ENCODE results near the gene OGG1.

OGG1 gene

DNA sequence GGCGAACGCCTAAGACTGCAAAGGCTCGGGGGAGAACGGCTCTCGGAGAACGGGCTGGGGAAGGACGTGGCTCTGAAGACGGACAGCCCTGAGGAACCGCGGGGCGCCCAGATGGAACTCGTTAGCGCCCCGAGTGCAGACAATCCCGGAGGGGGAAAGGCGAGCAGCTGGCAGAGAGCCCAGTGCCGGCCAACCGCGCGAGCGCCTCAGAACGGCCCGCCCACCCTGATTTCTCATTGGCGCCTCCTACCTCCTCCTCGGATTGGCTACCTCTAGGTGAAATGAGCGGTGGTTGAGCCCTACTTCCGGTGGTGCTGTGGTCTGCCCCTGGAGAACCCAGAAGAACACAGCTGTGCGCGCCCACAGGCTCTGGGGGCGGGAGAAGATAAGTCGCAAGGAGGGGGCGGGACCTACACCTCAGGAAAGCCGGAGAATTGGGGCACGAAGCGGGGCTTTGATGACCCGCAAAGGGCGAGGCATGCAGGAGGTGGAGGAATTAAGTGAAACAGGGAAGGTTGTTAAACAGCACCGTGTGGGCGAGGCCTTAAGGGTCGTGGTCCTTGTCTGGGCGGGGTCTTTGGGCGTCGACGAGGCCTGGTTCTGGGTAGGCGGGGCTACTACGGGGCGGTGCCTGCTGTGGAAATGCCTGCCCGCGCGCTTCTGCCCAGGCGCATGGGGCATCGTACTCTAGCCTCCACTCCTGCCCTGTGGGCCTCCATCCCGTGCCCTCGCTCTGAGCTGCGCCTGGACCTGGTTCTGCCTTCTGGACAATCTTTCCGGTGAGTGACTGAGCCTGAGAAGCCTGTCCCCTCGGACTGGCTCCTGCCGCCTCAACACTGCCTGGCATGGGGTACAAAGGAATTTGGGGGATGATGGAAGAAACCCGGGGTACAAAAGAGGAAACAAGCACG, at the start of gene OGG1:
Gene OGG1, plus strand, starts transcription at position 308 of the 911 bp plus-strand sequence. Its CDS starts 335 bp downstream, at position 643.
- Histone ChIP-seq H3K4me3 (peak within 1 kb of the TSS; percentile 57), H3K9me3 (no peaks in the 10 kb centered on the region), H3K27me3 (ENCODE audit: low read depth) (no peaks in the 10 kb centered on the region), H3K36me3 (replicated peaks) (peaks cover 57% of the 10 kb centered on the region), H3K4me1 (peaks cover 5% of the 10 kb centered on the region)
- in situ Hi-C loops (cut with MboI; ENCODE audit: low sequenced_read_pairs), result no loop called here
- DNase-seq (ENCODE audit: low spot score in 2 of 2), result peak; percentile 95 to 99

DNA sequence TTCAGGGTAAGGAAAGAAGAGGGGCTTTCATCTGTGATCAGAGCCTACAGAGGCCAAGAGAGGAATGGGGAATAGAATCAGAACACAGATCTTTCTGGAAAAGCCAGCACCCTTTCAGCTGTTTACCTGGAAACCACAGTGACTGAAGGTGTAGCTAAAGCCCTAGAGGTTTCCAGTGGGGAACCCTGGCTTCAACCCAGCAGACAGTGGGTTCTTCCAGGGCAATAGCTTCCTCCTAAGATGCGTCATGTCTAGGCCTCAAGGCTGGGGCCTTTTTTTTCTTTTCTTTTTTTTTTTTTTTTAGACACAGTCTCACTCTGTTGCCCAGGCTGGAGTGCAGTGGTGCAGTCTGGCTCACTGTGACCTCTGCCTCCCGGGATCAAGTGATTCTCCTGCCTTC, 49.2 kb upstream of the OGG1 start:
- no peaks in the 10 kb centered on the region for H3K9me3 ChIP-seq
- H3K4me1 ChIP-seq, result peaks cover 4% of the 10 kb centered on the region; the same call in 1 of the 2 replicates
- H3K27me3 ChIP-seq (ENCODE audit: low read depth), result no peaks in the 10 kb centered on the region
- in situ Hi-C loops (cut with MboI; ENCODE audit: low sequenced_read_pairs), result no loop called here
- no peaks in the 10 kb centered on the region for H3K36me3 ChIP-seq (replicated peaks)
- DNase-seq (ENCODE audit: low spot score in 2 of 2), result no peak
- H3K4me3 ChIP-seq, result no peak overlapping the region

DNA sequence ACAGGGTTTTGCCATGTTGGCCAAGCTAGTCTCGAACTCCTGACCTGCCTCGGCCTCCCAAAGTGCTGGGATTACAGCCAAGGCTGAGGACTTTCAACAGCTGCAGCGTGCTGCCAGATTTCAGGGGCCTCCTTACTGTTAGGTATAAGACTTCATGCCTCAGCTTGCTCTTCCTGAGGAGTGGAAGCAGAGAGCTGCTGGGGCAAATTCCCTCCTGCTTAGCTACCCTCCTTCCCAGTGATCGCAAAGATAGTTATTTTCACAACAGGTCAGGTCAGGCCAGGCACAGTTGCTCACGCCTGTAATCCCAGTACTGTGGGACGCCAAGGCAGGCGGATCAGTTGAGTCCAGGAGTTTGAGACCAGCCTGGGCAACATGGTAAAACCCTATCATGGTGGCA, 48.7 kb upstream of the OGG1 start:
- Histone ChIP-seq H3K36me3 (replicated peaks) (no peaks in the 10 kb centered on the region), H3K27me3 (ENCODE audit: low read depth) (no peaks in the 10 kb centered on the region), H3K4me3 (no peak overlapping the region), H3K4me1 (peaks cover 4% of the 10 kb centered on the region; the same call in 1 of the 2 replicates), H3K9me3 (no peaks in the 10 kb centered on the region)
- DNase-seq (ENCODE audit: low spot score in 2 of 2), result no peak
- in situ Hi-C loops (cut with MboI; ENCODE audit: low sequenced_read_pairs), result no loop called here

DNA sequence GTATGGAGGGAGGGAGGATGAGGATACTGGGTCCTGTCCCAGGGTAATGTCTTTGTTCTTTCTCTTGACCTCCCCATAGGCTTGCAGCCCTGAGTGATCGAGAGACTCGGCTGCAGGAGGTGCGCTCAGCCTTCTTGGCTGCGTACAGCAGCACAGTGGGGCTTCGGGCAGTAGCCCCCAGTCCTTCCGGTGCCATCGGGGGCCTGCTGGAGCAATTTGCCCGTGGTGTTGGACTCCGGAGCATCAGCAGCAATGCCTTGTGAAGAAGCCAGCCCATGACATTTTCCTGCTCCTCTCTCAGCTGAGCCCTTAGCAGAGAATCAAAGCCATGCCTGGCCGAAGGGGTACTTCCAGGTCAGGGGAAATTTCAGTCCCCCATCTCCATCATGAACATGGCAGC, 48.0 kb upstream of the OGG1 start:
- no peak overlapping the region for H3K4me3 ChIP-seq
- in situ Hi-C loops (cut with MboI; ENCODE audit: low sequenced_read_pairs), result no loop called here
- H3K9me3 ChIP-seq, result no peaks in the 10 kb centered on the region
- DNase-seq (ENCODE audit: low spot score in 2 of 2), result no peak
- no peaks in the 10 kb centered on the region for H3K36me3 ChIP-seq (replicated peaks)
- no peaks in the 10 kb centered on the region for H3K27me3 ChIP-seq (ENCODE audit: low read depth)
- H3K4me1 ChIP-seq, result peaks cover 4% of the 10 kb centered on the region; the same call in 1 of the 2 replicates

DNA sequence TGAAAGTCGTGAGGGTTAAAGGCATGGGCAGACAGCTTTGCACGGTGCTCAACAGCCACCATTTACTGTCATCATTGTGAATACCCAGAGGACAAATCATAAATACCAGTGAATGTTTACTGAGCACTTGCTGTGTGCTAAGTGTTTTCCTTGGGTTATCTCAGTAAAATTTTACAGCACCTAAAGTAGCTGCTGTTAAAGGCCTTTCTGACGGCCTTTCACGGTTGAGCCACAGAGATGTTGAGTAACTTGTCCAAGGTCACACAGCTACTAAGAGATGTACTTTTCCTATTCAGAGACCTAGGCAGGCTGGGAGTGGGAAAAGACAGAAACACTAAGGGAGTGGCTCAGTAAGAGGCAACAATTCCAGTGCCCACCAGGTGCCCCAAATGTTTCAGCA, 46.5 kb upstream of the OGG1 start:
- H3K9me3 ChIP-seq, result no peaks in the 10 kb centered on the region
- no peaks in the 10 kb centered on the region for H3K36me3 ChIP-seq (replicated peaks)
- no peak overlapping the region for H3K4me3 ChIP-seq
- in situ Hi-C loops (cut with MboI; ENCODE audit: low sequenced_read_pairs), result no loop called here
- no peak for DNase-seq (ENCODE audit: low spot score in 2 of 2)
- peaks cover 4% of the 10 kb centered on the region; the same call in 1 of the 2 replicates for H3K4me1 ChIP-seq
- no peaks in the 10 kb centered on the region for H3K27me3 ChIP-seq (ENCODE audit: low read depth)

DNA sequence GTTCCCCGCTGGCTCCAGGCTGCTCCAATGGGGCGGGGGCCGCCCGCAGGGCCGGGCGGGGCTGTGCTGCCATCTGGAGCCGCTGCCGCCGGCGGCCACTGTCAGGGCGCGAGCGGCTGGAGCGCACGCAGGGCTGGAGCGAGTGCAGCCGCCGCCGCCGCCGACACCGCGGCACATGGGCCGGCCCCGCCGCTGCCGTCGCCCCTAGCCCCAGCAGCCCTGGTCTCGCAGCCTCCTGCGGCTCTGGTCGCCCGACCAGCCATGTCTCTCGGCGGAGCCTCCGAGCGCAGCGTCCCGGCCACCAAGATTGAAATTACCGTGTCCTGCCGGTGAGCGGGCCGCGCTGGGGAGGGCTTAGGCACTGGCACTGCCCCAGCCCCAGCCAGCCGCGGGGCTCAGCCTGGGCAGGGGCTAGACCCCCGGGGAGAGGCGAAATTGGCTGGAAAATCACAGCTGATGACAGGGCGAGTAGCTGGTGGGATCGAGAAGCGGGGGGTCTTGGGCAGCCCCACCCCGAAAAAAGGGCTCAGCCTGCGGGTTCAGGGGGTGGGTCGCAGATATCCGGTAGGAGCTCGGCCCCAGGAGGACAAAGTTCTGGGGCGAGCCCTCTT, 45.9 kb upstream of the OGG1 start, which contains the start of gene CPNE9:
Gene CPNE9, plus strand, starts transcription at position 98 of the 611 bp plus-strand sequence. Its CDS starts 164 bp downstream, at position 262.
- in situ Hi-C loops (cut with MboI; ENCODE audit: low sequenced_read_pairs), result no loop called here
- Histone ChIP-seq H3K4me1 (peaks cover 4% of the 10 kb centered on the region; the same call in 1 of the 2 replicates), H3K36me3 (replicated peaks) (no peaks in the 10 kb centered on the region), H3K9me3 (no peaks in the 10 kb centered on the region), H3K27me3 (ENCODE audit: low read depth) (no peaks in the 10 kb centered on the region), H3K4me3 (peak within 1 kb of the TSS; percentile 11)
- no peak for DNase-seq (ENCODE audit: low spot score in 2 of 2)

DNA sequence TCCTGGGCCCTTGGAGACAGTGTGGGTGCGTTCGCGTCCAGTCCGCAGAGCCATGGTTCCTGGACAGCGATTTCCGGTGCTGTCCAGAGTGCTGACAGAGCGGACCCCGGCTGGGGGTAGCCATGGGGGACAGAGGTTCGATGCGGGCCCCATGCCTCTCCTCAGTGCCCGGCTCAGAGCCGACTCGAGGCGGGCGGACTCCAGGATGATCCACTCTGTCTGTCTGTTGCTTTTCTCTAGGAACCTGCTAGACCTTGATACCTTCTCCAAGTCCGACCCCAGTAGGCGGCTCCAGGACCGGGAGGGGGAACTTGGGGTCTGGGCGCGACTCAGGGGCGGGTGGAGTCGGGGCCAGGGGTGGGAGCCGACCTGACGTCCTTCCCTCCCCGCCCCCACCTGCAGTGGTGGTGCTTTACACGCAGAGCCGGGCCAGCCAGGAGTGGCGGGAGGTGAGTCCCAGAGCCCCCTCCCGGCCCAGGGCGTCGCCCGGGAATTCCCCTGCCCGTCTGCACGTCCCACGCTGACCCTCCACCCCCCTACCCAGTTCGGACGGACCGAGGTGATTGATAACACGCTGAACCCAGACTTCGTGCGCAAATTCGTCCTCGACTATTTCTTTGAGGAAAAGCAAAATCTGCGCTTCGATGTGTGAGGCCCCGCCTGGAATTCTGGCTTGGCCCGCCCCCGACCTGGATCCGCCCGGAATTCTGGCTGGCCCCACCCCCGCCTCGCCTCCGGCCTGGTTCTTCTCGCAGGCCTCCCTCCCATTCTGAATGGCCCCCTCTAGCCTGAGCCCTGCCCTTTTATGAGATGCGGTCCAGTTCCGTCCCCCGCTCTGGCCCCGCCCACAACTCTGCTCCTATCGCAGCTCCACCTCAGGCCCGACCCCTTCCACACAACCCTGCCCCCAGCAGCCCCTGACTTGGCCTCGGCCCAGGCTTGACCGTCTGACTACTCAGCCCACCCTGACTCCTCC, 45.1 kb upstream of the OGG1 start:
- no peaks in the 10 kb centered on the region for H3K27me3 ChIP-seq (ENCODE audit: low read depth)
- peak; percentile 38 to 77 for DNase-seq (ENCODE audit: low spot score in 2 of 2)
- in situ Hi-C loops (cut with MboI; ENCODE audit: low sequenced_read_pairs), result no loop called here
- H3K9me3 ChIP-seq, result no peaks in the 10 kb centered on the region
- H3K4me1 ChIP-seq, result peaks cover 4% of the 10 kb centered on the region; the same call in 1 of the 2 replicates
- peak overlapping the region; percentile 11 for H3K4me3 ChIP-seq
- no peaks in the 10 kb centered on the region for H3K36me3 ChIP-seq (replicated peaks)

DNA sequence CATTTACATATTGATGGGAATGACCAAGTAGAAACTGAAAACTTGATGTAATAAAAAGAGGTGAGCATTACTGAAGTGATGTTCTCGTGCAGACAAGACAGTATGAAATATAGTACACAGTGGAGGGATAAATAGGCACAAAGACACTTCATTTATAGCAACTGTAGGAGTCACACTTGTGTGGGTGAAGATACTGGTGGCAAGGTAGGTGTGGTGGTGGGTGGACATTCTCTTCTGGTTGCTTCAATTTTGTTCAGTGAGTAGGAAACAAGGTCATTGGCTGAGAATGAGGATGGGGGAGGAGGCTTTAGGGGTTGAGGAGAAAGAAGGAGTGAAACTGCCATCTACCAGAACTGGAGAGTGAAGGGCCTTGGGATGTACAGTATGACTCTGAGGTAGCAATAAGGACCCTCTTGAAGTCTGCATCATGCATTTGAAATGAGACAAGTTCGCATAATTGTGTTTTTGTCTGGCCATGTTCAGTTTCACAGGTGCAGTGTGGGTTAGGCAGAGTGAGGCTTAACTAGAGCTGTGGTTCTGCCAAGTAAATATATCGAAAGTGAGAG, 39.5 kb upstream of the OGG1 start:
- H3K4me1 ChIP-seq, result no peaks in the 10 kb centered on the region
- H3K9me3 ChIP-seq, result no peaks in the 10 kb centered on the region
- in situ Hi-C loops (cut with MboI; ENCODE audit: low sequenced_read_pairs), result no loop called here
- H3K4me3 ChIP-seq, result no peak overlapping the region
- DNase-seq (ENCODE audit: low spot score in 2 of 2), result no peak
- H3K36me3 ChIP-seq (replicated peaks), result no peaks in the 10 kb centered on the region
- H3K27me3 ChIP-seq (ENCODE audit: low read depth), result peaks cover 11% of the 10 kb centered on the region

DNA sequence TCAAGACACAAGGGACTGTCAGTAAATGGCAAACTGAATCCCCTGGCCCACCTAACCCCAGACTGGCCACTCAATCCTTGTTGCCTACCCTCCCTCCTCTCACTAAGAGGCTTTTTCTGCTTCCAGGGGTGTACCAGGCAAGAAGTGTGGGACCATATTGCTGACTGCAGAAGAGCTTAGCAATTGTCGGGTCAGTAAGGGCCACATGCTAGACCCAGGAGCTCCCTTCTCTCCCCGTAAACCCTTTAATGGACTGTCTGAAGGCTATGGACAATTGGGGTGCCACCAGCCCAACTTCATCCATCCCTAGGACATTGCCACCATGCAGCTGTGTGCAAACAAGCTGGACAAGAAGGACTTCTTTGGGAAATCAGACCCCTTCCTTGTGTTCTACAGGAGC, 37.3 kb upstream of the OGG1 start:
- Histone ChIP-seq H3K27me3 (ENCODE audit: low read depth) (peaks cover 12% of the 10 kb centered on the region), H3K4me1 (no peaks in the 10 kb centered on the region), H3K36me3 (replicated peaks) (no peaks in the 10 kb centered on the region), H3K4me3 (no peak overlapping the region), H3K9me3 (no peaks in the 10 kb centered on the region)
- no peak for DNase-seq (ENCODE audit: low spot score in 2 of 2)
- in situ Hi-C loops (cut with MboI; ENCODE audit: low sequenced_read_pairs), result no loop called here

DNA sequence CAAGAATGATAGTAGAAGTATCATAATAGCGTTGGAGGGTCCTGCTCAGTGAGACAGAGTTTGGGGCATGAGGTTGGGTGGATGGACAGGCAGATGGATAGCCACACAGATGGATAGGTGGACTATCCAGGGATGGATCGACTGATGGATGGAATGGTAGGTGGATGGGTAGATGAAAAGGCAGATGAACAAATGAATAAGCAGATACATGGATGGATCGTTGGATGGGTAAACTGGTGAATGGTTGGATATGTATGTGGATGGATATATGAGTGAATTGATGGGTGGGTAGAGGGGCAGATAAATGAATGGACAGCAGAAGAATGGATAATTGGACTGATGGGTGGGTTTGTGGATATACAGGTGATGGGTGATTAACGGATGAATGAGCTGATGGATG, 36.6 kb upstream of the OGG1 start:
- in situ Hi-C loops (cut with MboI; ENCODE audit: low sequenced_read_pairs), result no loop called here

DNA sequence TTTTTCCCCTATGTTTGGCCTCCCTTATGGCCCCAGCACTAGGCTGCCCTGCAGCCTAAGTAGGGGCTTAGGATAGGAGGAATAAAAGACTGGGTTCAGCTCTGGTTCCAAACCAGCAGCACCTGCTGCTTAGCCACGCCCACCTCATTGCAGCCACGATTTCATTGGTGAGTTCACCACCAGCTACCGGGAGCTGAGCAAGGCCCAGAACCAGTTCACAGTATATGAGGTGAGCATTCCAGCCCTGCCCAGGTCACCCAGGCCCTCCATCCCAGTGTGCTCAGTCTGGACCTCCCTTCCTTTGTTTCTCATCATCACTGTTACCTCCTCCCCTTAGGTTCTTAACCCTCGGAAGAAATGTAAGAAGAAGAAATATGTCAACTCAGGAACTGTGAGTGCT, 34.6 kb upstream of the OGG1 start:
- no peak overlapping the region for H3K4me3 ChIP-seq
- DNase-seq (ENCODE audit: low spot score in 2 of 2), result no peak
- H3K36me3 ChIP-seq (replicated peaks), result no peaks in the 10 kb centered on the region
- in situ Hi-C loops (cut with MboI; ENCODE audit: low sequenced_read_pairs), result no loop called here
- H3K27me3 ChIP-seq (ENCODE audit: low read depth), result peaks cover 20% of the 10 kb centered on the region
- no peaks in the 10 kb centered on the region for H3K9me3 ChIP-seq
- H3K4me1 ChIP-seq, result no peaks in the 10 kb centered on the region

More for the DNA sequence above, 36.6 kb upstream of the OGG1 start:
- Histone ChIP-seq H3K4me3 (no peak overlapping the region), H3K27me3 (ENCODE audit: low read depth) (peaks cover 13% of the 10 kb centered on the region), H3K4me1 (no peaks in the 10 kb centered on the region), H3K36me3 (replicated peaks) (no peaks in the 10 kb centered on the region), H3K9me3 (no peaks in the 10 kb centered on the region)
- DNase-seq (ENCODE audit: low spot score in 2 of 2), result no peak

DNA sequence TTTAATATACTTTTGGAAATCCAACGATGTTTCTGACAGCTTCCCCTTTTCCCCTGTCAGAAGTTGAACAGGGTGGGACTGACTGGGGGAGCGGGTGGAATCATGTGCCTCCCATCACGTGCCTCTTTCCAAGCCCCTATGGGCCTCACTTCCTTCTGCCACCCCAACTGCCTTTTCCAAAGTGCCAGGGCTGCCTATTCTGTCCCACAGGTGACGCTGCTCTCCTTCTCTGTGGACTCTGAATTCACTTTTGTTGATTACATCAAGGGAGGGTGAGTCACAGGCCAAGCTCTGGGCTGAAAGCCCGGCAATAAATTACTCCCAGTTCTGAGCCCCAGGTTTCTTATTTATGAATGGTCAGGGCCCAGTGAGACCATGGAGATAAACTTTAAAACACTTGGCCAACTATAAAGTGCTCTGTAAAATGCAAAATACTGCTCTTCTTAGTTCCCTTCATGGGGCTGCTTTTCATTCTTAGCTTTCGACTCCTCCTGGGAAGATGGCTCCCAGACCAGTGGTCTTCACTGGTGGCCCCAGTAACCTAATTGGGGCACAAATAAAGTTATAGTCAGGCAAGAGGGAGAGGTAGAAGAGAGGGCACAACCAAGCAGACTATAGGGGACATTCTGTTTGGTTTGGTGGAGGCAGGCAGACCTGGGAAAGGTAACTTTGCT, 33.9 kb upstream of the OGG1 start:
- peak in 1 of 2 experiments; percentile 26 for DNase-seq (ENCODE audit: low spot score in 2 of 2)

More for the DNA sequence above, 33.9 kb upstream of the OGG1 start:
- no peaks in the 10 kb centered on the region for H3K4me1 ChIP-seq
- H3K27me3 ChIP-seq (ENCODE audit: low read depth), result peaks cover 25% of the 10 kb centered on the region
- in situ Hi-C loops (cut with MboI; ENCODE audit: low sequenced_read_pairs), result no loop called here
- H3K9me3 ChIP-seq, result no peaks in the 10 kb centered on the region
- H3K4me3 ChIP-seq, result no peak overlapping the region
- H3K36me3 ChIP-seq (replicated peaks), result no peaks in the 10 kb centered on the region

Measured in HAP-1 (cell line).